A673 (cell line): ENCODE data around the gene RAB11FIP4.

Experiments
- CTCF ChIP-seq: fragments of 300-800, 200-600 bp; sonication (generic); conservative IDR thresholded peaks from 2 replicates; pipeline ENCODE4 v1.5.1; 2017; ENCODE audit warnings: low read depth, mild to moderate bottlenecking, antibody characterized with exemption, low read length, moderate library complexity, mixed read lengths
- EZH2 ChIP-seq: fragments of 200-600 bp; sonication (generic); IDR thresholded peaks from 2 replicates; pipeline ENCODE4 v1.6.1; 2017; ENCODE audit warnings: borderline replicate concordance, low read depth, mild to moderate bottlenecking, mixed read lengths, antibody characterized with exemption, low read length; ENCODE audit not compliant: poor library complexity, severe bottlenecking

GRCh38 chr17:31487648-31488263 lies 96.3 kb downstream of the RAB11FIP4 start:
- TF ChIP-seq EZH2 = no peak
- TF ChIP-seq CTCF = no peak
